ENCODE results near the gene ACVR1B. TPM values are rescaled to one million over a fixed set of nuclear protein-coding genes. Genes with fewer than 3 reads are reported as not detected.

The ACVR1B gene
- total RNA-seq, 1 donor from 2014 or later: 10.8 TPM

Other genes starting within 250 kb of the ACVR1B start
- 0.22 TPM for gene FIGNL2, start 103.0 kb upstream of the ACVR1B start, total RNA-seq
- not detected for gene ANKRD33, start 63.6 kb upstream of the ACVR1B start, total RNA-seq
- gene ACVRL1, start 44.2 kb upstream of the ACVR1B start, total RNA-seq: 49.6 TPM
- 20.3 TPM for gene TAMALIN, start 55.2 kb downstream of the ACVR1B start, total RNA-seq
- 40.6 TPM for gene NR4A1, start 99.7 kb downstream of the ACVR1B start, total RNA-seq
- 24.9 TPM for gene ATG101, start 118.3 kb downstream of the ACVR1B start, total RNA-seq
- gene SMIM41, start 128.0 kb downstream of the ACVR1B start, total RNA-seq: 0.16 TPM
- gene KRT80, start 240.3 kb downstream of the ACVR1B start, total RNA-seq: not detected